Body of pancreas (tissue), 4 donors: ENCODE data around the gene NSF. TPM values are rescaled to one million over a fixed set of nuclear protein-coding genes. Genes with fewer than 3 reads are reported as not detected.

Source experiments
- ATAC-seq: fragments of 150-250 bp; one replicate; pipeline ENCODE4 v1.9.1; 2016
- DNase-seq, 4 donors: peaks; one replicate each; pipeline ENCODE4 v3.0.0-alpha.2; 2019
- H3K27ac ChIP-seq, 4 donors: fragments of 200-600 bp; sonication (generic); 1 replicate in 3 of 4; 2 replicates in 1 of 4; pipeline versions ENCODE4 v1.5.1 to v1.6.1; 2016 to 2019; ENCODE audit warnings: mild to moderate bottlenecking in 1 of 4, mixed read lengths in 1 of 4, moderate library complexity in 1 of 4
- H3K27me3 ChIP-seq, 2 donors: fragments of 200-600 bp; sonication (generic); one replicate each; pipeline ENCODE4 v1.6.0; 2016; ENCODE audit warnings: mild to moderate bottlenecking in 1 of 2
- H3K36me3 ChIP-seq, 2 donors: fragments of 200-600 bp; sonication (generic); replicated peaks in 1 of 2; 2 replicates each; pipeline ENCODE4 v1.5.1; 2016; ENCODE audit warnings: low read depth in 2 of 2; ENCODE audit not compliant: insufficient read depth in 1 of 2
- H3K4me1 ChIP-seq: fragments of 200-600 bp; sonication (generic); one replicate; pipeline ENCODE4 v1.6.0; 2016
- H3K4me3 ChIP-seq, 2 donors: fragments of 200-600 bp; sonication (generic); 1 replicate in 1 of 2; 2 replicates in 1 of 2; pipeline ENCODE4 v1.5.1; 2016 to 2019
- H3K9me3 ChIP-seq, 3 donors: fragments of 200-600 bp; sonication (generic); 1 replicate in 2 of 3; 2 replicates in 1 of 3; pipeline ENCODE4 v1.5.1; 2016
- CTCF ChIP-seq, 7 experiments: fragments of 450-650 bp in 4 of 7; fragments of 200-600 bp in 3 of 7; sonication (generic) in 3 of 7; IDR thresholded peaks; one replicate each; pipeline ENCODE4 v1.5.1; 2016 to 2019; ENCODE audit warnings: antibody characterized with exemption in 7 of 7
- POLR2A ChIP-seq, 3 donors: fragments of 450-650 bp; IDR thresholded peaks; one replicate each; pipeline ENCODE4 v1.6.1; 2016; ENCODE audit warnings: antibody characterized with exemption in 3 of 3, mild to moderate bottlenecking in 2 of 3
- WGBS, 2 donors: methylation state at CpG; one replicate each; pipeline ENCODE4 v1.1.5; 2017; 5-methylcytosine and 5-hydroxymethylcytosine counted together
- intact Hi-C: fragments of 100-400 bp; cut with DNase I; formaldehyde crosslinking; loops from one replicate; pipeline ENCODE4 v1.15.1; 2023
- total RNA-seq, 2 donors: library from RNA; depleted of rRNA; stranded (reverse); fragments of >200 nt; gene quantifications; one replicate each; pipeline ENCODE4 v1.1.0, GENCODE V29; 2016

NSF gene
- total RNA-seq, 2 donors from 2014 or later: 9.9 to 32.9 TPM

GRCh38 chr17:46794318-46794717, 203.8 kb downstream of the NSF start:
- H3K4me1 ChIP-seq: no peaks in the 10 kb centered on the region
- H3K4me3 ChIP-seq: no peak overlapping the region
- TF ChIP-seq CTCF (IDR thresholded peaks at IDR 0.05) (no peak), POLR2A (IDR thresholded peaks at IDR 0.05) (no peak)
- no peaks in the 10 kb centered on the region for H3K36me3 ChIP-seq
- ATAC-seq (no peak), DNase-seq (no peak)
- WGBS, 2 donors: 71 to 72% methylated on average over 5 of the region's 5 CpGs
- H3K27me3 ChIP-seq: no peaks in the 10 kb centered on the region
- no peak overlapping the region for H3K27ac ChIP-seq
- no peaks in the 10 kb centered on the region for H3K9me3 ChIP-seq
- intact Hi-C loops: no loop called here

- Histone ChIP-seq H3K9me3 (no peaks in the 10 kb centered on the region), H3K4me1 (no peaks in the 10 kb centered on the region), H3K36me3 (no peaks in the 10 kb centered on the region), H3K27ac (no peak overlapping the region), H3K4me3 (no peak overlapping the region), H3K27me3 (no peaks in the 10 kb centered on the region)
- intact Hi-C loops: no loop called here
- DNase-seq: peak in 1 of 4 donors; percentile 51
- TF ChIP-seq CTCF (IDR thresholded peaks at IDR 0.05) (no peak), POLR2A (IDR thresholded peaks at IDR 0.05) (no peak)
- no peak for ATAC-seq
- 48 to 53% methylated on average over 11 to 15 of the region's 15 CpGs for WGBS, 2 donors
These were observed 205.0 kb downstream of the NSF start for GRCh38 chr17:46795379-46795952.

GRCh38 chr17:46796084-46796483, 205.6 kb downstream of the NSF start:
- intact Hi-C loops: no loop called here
- TF ChIP-seq CTCF (IDR thresholded peaks at IDR 0.05) (no peak), POLR2A (IDR thresholded peaks at IDR 0.05) (no peak)
- no peaks in the 10 kb centered on the region for H3K4me1 ChIP-seq
- 66 to 77% methylated on average over 3 of the region's 3 CpGs for WGBS, 2 donors
- ATAC-seq (no peak), DNase-seq (no peak)
- no peaks in the 10 kb centered on the region for H3K9me3 ChIP-seq
- no peaks in the 10 kb centered on the region for H3K27me3 ChIP-seq
- H3K4me3 ChIP-seq: no peak overlapping the region
- H3K27ac ChIP-seq: no peak overlapping the region
- no peaks in the 10 kb centered on the region for H3K36me3 ChIP-seq

GRCh38 chr17:46796524-46796923, 206.1 kb downstream of the NSF start:
- Histone ChIP-seq H3K4me1 (no peaks in the 10 kb centered on the region), H3K36me3 (no peaks in the 10 kb centered on the region), H3K27ac (no peak overlapping the region), H3K9me3 (no peaks in the 10 kb centered on the region), H3K4me3 (no peak overlapping the region), H3K27me3 (no peaks in the 10 kb centered on the region)
- TF ChIP-seq CTCF (IDR thresholded peaks at IDR 0.05) (no peak), POLR2A (IDR thresholded peaks at IDR 0.05) (no peak)
- DNase-seq (no peak), ATAC-seq (no peak)
- 73 to 78% methylated on average over 4 to 7 of the region's 7 CpGs for WGBS, 2 donors
- intact Hi-C loops: no loop called here

- ATAC-seq: no peak
These were observed 206.6 kb downstream of the NSF start for GRCh38 chr17:46796956-46797530.

More at GRCh38 chr17:46796956-46797530, 206.6 kb downstream of the NSF start:
- Histone ChIP-seq H3K36me3 (no peaks in the 10 kb centered on the region), H3K4me3 (no peak overlapping the region), H3K27me3 (no peaks in the 10 kb centered on the region), H3K27ac (no peak overlapping the region), H3K9me3 (no peaks in the 10 kb centered on the region), H3K4me1 (no peaks in the 10 kb centered on the region)
- intact Hi-C loops: no loop called here
- 54 to 64% methylated on average over 8 of the region's 8 CpGs for WGBS, 2 donors
- TF ChIP-seq POLR2A (IDR thresholded peaks at IDR 0.05): no peak
- no peak for DNase-seq
